GM06990 (cell line): ENCODE results near the gene ST8SIA5.

Experiments used
- DNase-seq: peaks from one replicate; pipeline ENCODE4 v3.0.0-alpha.2; 2011; ENCODE audit not compliant: insufficient read length; ENCODE audit errors: extremely low read depth
- H3K27me3 ChIP-seq: replicated peaks from 2 replicates; pipeline ENCODE4 v1.6.0; 2011; ENCODE audit warnings: low read length; ENCODE audit not compliant: control insufficient read depth, insufficient read depth
- H3K36me3 ChIP-seq: 2 replicates; pipeline ENCODE4 v1.5.1; 2011; ENCODE audit warnings: low read length; ENCODE audit not compliant: control insufficient read depth, insufficient read depth
- H3K4me3 ChIP-seq: replicated peaks from 2 replicates; pipeline ENCODE4 v1.5.1; 2011; ENCODE audit warnings: low read depth, mild to moderate bottlenecking, control low read depth, low read length
- TF ChIP-seq, protein P1 (sequence below): IDR thresholded peaks from 2 replicates; pipeline ENCODE4 v1.5.1; 2011; ENCODE audit warnings: low read length, control low read depth, mild to moderate bottlenecking, inconsistent platforms; ENCODE audit not compliant: insufficient read depth, poor library complexity, severe bottlenecking

ST8SIA5 gene

DNA sequence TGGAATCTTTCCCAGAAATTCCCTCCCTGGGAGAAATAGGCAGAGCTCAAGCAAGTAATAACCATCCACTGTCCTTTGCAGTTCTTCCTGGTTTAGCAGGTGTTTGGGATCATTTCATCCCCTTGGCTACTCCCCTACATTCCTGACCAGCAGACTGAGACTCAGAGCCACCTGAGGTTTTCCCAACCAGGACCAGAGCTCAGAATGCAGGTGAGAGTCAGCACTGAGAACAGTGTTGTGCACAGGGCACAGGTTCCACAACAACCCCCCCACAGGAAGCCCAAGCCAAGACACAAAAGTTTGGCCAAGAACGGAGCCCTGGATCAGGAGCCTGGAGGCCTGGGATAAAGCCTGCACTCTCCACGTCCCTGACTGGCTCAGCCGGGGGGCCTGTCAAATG, 78.8 kb downstream of the ST8SIA5 start:
- TF ChIP-seq, protein P1, sequence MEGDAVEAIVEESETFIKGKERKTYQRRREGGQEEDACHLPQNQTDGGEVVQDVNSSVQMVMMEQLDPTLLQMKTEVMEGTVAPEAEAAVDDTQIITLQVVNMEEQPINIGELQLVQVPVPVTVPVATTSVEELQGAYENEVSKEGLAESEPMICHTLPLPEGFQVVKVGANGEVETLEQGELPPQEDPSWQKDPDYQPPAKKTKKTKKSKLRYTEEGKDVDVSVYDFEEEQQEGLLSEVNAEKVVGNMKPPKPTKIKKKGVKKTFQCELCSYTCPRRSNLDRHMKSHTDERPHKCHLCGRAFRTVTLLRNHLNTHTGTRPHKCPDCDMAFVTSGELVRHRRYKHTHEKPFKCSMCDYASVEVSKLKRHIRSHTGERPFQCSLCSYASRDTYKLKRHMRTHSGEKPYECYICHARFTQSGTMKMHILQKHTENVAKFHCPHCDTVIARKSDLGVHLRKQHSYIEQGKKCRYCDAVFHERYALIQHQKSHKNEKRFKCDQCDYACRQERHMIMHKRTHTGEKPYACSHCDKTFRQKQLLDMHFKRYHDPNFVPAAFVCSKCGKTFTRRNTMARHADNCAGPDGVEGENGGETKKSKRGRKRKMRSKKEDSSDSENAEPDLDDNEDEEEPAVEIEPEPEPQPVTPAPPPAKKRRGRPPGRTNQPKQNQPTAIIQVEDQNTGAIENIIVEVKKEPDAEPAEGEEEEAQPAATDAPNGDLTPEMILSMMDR = no peak
- no peak for DNase-seq
- no peaks in the 10 kb centered on the region for H3K27me3 ChIP-seq

DNA sequence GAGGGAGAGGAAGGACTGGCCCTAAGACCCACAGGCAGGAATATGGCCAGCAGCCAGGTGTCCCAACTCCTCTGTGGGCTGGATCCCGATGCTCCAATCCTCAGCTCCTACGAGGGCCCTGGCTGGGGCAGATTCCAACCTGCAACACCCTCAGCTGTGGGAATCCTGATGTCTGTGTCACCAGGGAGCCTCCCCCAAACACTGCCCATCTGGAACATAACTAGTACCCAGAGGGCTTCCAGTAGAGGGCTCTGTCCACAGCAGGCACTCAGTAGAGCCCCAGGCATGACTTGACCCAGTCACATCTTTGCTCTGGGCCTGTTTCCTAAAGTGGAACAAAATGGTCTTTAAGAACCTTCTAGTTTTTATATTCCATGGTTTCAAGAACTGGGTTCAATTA, 79.2 kb downstream of the ST8SIA5 start:
- no peak for DNase-seq
- no peak overlapping the region for H3K4me3 ChIP-seq
- no peaks in the 10 kb centered on the region for H3K27me3 ChIP-seq
- TF ChIP-seq, protein P1 = peak; percentile 47
- H3K36me3 ChIP-seq = no peaks in the 10 kb centered on the region

More for the DNA sequence above, 78.8 kb downstream of the ST8SIA5 start:
- Histone ChIP-seq H3K4me3 (no peak overlapping the region), H3K36me3 (no peaks in the 10 kb centered on the region)

DNA sequence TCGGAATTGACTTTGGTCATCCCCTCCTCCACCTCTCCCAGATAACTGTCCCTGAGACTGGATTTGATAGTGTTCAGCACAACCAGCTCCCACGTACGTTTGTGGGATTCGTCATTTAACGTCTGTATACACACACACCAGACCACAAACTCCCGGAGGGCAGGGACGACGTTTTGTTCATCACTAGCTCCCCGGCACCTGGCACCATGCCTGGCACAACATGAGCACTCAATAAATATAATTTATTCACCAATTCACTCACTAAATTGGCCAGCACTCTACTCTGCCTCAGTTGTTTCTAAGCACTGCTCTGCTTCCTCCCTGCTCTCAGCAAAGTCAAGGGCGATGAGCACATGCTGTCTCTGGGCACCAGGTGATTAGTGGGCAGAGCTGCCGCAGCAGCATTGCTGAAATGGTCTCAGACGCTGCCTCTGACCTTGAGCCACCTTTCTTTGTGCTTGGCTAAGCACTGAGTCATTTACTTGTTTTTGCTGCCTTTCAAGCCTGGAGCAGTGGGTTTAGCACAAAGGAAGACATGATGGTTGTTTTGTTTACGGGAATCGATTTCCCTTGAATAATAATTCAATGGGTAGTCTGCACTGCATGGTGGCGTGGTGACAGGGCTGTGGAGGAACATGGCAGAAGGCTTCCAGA, 80.5 kb downstream of the ST8SIA5 start:
- TF ChIP-seq, protein P1 = no peak
- no peaks in the 10 kb centered on the region for H3K27me3 ChIP-seq
- no peak for DNase-seq
- H3K36me3 ChIP-seq = no peaks in the 10 kb centered on the region
- no peak overlapping the region for H3K4me3 ChIP-seq

DNA sequence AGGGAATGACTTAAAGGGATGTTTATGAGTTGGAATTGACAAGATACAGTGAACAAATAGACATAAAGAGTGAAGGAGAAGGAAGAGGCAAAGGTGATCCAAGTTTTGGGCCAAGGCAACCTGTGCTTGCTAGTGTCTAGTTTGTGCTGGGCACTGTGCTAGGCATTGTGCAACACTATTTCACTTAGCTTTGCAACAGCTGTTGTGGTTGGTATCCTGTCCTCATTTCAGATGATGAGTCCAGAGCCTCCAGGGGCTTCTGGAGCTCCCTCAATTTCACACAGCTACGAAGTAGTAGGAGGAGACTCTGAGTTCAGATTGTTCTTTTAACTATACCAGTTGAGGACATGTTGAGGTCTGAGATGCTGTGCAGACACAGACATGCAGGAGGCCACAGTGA, 81.7 kb downstream of the ST8SIA5 start:
- Histone ChIP-seq H3K4me3 (no peak overlapping the region), H3K36me3 (no peaks in the 10 kb centered on the region), H3K27me3 (no peaks in the 10 kb centered on the region)
- no peak for DNase-seq
- TF ChIP-seq, protein P1 = no peak

DNA sequence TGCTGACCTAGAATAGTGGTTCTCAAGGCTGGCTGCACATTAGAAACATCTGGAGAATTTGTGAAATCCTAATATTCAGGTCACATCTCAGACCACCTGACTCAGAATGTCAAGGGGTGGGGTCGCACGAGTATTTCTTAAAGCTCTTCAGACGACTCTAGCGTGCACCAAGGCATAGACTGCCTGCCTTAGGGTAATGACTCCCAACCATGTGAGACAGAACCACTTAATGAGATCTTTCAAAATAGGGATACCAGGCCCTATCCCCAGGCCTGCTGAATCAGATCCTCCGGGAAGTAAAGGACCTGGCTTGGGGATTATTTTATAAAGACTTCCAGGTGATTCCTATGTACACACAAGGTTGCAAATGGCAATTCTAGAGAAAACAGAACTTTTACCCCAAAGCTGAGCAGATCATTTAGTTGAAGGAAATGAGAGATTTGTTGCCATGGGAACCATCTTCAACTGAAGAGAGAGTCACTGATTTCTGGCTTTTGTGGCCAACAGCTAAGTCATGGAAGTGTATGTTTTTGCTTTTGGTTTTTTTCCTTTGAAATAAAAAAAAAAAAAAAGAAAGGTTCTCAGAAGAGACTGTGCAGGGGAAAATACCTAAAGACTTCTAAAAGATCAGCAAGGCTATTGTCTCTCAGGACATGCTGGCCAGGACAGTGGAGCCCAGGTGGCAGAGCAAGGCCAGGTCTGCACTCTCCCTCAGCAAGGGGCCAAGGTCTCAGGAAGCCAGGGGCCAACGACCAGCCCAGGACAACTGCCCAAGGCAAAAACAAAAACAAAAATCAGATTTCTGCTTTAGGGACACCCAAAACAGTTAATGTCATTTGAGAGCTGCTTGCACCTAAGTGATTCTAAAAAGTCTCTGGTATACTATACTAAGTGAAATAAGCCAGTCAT, 84.5 kb downstream of the ST8SIA5 start:
- Histone ChIP-seq H3K36me3 (no peaks in the 10 kb centered on the region), H3K27me3 (no peaks in the 10 kb centered on the region), H3K4me3 (no peak overlapping the region)
- TF ChIP-seq, protein P1 = no peak
- no peak for DNase-seq
